ENCODE results near the gene TMEM126B. TPM values are rescaled to one million over a fixed set of nuclear protein-coding genes. Genes with fewer than 3 reads are reported as not detected.
A peak's percentile ranks its signal among the peaks of the same experiment; 100 is the strongest.
"Not testable (repeated sequence)": the region's sequence is repeated elsewhere in the genome, so short reads cannot be mapped to it uniquely, and the experiment has no call there.

TMEM126B gene
- 55.8 and 69.4 TPM in 2 replicates for total RNA-seq

- DNase-seq = peak; percentile 97
Measured at GRCh38 chr11:85627998-85628770, at the start of gene TMEM126B. TMEM126B (plus strand) TSS chr11:85628593; CDS start chr11:85628608, 15 bp downstream.

DNA sequence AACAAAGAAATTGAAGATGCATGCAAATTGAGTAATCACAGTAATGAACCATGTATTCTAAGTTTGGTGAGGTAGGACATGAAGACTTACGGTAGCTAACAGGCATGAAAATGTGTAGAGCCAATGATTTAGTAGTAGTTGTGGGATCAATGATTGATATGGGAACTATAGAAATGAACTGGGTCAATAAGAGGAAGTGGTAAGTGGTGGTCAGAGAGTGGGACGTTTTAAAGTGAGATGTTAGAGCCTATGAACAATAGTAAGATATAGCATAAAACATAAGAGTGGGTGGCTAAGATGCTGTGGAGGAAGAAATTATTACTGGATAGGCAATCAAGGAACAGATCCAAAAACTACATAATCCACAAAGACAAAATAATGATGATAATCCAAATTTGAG lies 46.3 kb upstream of the TMEM126B start:
- no peak for DNase-seq

DNA sequence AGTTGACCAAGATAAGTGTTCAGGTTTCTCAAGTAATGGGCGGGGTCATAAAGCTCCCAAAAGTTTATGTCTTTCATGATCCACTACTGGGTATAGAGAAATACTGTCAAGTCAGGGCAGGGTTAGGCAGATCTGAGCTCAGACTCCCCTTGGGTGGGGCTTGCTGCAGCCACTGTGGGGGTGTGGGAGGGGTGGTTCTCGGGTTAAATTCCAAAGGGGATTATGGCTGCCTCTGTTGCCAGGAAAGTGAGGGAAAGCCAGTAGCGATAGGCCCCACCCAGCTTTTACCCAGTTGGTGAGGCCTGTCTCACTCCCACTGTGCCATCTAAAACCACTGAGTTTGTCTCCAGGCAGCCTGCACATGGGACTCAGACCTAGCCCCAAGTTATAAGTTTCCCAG lies 39.0 kb upstream of the TMEM126B start:
- DNase-seq = no peak

DNA sequence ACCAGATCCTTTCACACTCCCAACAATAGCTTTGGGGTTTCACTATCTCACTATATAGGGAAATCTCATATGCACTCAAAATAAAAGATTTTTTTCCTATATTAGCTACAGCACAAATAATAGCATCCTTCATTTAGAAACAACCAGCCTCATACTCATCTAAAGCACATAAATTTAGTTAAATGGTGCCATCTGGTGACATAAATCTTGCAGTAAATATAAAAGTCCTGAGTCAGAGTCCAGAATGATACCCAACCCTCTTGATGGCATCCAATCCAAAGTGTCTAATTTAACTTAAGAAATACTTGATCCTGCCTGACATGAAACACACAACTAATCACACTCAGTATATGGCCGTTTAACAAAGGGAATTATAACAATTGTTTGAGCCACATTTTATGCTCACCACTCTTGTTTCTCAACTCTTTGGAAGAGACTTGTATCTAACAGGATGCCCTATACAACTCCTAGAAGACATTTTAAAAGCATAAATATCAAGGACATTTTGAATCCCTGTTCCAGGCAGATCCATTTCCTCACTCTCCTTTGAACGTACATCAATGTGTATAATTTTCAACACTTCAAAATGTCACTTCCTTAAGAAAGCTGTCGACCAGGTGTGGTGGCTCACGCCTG lies 37.4 kb upstream of the TMEM126B start:
- peak; percentile 21 for DNase-seq

- DNase-seq = peak; percentile 67
Measured at GRCh38 chr11:85595285-85595884, 33.0 kb upstream of the TMEM126B start.

- no peak for DNase-seq
Measured at GRCh38 chr11:85596886-85597285, 31.5 kb upstream of the TMEM126B start.

- DNase-seq = no peak
Measured at GRCh38 chr11:85599083-85599482, 29.3 kb upstream of the TMEM126B start.

DNA sequence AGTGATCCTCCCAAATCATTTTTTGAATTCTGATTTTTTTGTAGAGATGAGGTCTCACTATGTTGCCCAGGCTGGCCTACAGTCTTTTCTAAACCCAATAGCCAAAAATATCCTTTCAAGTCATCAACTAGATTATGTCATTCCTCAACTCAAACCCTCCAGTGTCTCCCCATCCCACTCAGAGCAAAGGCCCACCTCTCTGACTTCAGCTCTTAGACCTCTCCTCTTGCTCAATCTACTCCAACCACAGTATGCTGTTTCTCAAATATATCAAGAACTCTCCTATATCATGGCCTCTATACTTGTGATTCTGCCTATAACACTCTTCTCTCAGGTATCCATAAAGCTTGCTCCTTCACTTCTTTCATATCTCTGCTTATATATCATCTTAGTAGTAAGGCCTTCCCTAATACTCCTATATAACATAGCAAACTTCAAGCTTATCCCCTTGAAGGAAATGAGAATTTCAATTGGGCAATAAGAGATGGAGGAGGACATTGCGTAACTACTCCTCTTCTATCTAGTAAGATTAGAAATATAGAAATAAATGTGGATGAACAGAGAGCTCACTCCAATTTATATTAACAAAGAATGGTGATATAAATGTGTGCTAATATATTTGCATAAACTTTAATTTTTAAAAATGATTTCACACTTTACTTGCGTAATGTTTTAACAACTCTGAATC lies 25.7 kb upstream of the TMEM126B start:
- DNase-seq = no peak

- no peak for DNase-seq
Measured at GRCh38 chr11:85603220-85603619, 25.2 kb upstream of the TMEM126B start.

DNA sequence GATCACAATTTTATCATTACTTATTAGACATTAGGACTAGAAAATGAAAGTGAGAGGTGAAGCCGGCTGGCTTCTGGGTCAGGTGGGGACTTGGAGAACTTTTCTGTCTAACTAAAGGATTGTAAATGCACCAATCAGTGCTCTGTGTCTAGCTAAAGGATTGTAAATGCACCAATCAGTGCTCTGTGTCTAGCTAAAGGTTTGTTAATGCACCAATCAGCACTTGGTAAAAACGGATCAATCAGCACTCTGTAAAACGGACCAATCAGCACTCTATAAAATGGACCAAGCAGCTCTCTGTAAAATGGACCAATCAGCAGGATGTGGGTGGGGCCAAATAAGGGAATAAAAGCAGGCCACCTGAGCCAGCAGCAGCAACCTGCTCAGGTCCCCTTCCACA lies 22.2 kb upstream of the TMEM126B start:
- DNase-seq = not testable (repeated sequence)

DNA sequence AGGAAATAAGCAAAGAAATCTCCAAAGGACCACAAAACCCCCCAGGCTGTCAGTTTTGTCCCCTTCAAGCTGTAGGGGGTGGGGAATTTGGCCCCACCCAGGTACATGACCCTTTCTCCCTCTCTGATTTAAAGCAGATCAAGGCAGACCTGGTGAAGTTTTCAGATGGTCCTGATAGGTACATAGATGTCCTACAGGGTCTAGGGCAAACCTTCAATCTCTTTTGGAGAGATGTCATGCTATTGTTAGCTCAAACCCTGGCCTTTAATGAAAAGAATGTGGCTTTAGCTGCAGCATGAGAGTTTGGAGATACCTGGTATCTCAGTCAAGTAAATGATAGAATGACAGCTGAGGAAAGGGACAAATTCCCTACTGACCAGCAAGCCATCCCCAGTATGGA lies 19.8 kb upstream of the TMEM126B start:
- DNase-seq = not testable (repeated sequence)

GRCh38 chr11:85609286-85609685 lies 19.1 kb upstream of the TMEM126B start:
- DNase-seq = not testable (repeated sequence)

- not testable (repeated sequence) for DNase-seq
Measured at GRCh38 chr11:85611643-85612042, 16.8 kb upstream of the TMEM126B start.

DNA sequence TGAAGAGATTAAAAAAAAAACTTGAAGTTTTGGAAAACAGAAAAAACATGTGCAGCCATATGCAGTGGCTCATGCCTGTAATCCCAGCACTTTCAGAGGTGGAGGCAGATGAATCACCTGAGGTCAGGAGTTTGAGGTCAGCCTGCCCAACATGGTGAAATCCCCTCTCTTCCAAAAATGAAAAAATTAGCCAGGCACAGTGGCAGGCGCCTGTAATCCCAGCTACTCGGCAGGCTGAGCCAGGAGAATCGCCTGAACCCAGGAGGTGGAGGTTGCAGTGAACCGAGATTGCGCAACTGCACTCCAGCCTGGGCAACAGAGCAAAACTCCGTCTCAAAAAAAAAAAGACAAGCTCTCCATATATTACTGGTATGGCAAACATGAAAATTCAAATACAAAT lies 8.9 kb upstream of the TMEM126B start:
- DNase-seq = no peak

- DNase-seq = no peak
Measured at GRCh38 chr11:85620256-85620655, 8.1 kb upstream of the TMEM126B start.

DNA sequence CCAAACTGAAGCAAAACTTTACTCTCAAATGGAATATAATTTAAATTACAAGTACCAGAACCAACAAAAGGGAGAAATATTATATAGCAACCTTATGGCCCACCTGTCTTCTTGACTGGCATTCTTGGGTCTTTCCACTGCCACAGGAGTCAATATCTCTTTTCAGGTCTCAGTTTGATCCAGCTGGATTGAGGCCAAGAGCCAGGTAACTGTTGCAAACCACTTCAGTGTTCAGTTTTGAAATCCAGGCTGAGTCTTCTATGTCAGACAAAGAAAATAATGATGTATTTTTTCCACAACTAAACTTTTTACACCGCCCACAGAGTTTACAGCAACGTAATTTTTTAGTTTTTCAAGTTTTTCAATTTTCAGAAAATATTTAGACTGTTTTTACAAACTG lies 1.9 kb upstream of the TMEM126B start:
- no peak for DNase-seq

DNA sequence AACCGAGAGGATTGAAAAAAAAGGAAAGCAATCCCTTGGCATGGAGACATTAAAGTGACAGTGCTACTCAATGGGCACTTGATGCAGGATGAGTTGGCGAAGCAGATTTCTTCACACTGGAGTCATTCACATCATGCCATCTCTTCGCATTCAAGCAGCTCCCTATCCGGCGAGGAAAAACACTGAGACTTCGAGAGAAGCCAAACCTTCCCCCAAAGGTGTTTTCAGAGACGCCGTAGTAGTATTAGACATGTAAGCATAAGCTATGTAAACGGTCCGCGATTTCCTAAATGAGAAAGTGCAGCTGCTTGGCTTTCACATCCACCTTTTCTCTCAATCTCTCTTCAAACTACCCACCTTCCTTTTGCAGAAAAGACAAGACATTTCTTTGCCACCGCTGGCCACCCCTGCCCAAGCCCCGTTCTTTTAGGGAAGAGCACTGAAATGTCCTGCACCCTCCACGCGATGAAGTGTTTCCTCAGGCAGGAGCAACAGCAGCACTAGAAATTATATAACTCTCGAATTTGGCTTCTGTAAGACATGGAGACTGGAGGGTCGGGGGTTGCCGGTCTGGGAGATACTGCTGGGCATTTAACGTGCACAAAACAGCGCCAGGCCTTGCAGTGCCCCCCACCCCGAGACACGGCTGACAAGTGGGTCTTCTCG lies 928 bp upstream of the TMEM126B start, which contains the start of gene DLG2:
Gene DLG2 (minus strand): TSS at position 13 of the 666 bp plus-strand sequence.
- DNase-seq = peak; percentile 23

DNA sequence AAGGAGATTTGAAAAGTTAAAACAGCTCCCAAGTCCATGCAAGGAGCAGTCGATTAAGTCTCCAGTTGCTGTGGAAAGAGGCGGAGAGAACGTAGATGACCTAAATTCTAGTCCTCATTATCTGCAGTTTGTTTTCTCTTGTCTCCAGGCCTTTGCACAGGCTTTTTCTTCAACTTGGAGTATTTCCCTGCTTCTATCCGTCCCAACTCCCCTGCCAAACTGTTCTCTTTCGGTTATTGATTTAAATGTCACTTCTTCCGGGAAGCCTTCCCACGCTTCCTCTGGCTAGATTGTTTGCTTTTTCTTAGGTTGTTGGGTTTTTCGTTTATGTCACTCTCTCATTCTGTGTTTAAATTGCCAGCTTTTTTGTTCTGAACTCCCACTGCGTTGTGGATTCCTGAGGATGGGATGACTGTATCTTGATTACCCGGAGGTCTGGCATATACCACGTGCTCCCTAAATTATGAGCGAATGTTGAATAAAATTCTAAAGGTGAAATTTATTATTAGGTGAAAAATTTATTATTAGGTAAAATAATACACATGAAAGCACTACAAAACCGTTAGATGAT lies 463 bp downstream of the TMEM126B start:
- peak; percentile 26 for DNase-seq

GRCh38 chr11:85634747-85635146 lies 6.4 kb downstream of the TMEM126B start:
- no peak for DNase-seq

- no peak for DNase-seq
Measured at GRCh38 chr11:85643191-85643614, 14.8 kb downstream of the TMEM126B start.

DNA sequence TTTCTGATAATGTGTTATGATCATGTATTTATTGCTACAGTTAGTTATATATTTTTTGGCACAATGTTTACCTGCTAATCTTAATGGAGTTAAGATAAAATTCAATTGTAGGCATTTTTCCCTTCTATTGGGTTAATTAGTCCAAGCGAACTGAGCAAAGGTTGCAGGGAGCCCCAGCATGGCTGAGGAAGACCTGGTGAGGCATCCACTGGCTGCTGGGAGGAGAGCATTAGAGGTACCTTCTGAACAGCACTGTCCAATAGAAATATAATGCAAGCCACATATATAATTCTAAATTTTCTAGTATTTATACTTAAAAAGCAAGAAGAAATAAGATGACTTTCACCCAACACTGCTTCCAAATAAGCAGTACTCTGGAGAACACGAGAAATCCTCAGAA lies 18.7 kb downstream of the TMEM126B start:
- DNase-seq = no peak
